Sigmoid colon (tissue), 4 donors: Measurements from ENCODE around the gene EPHA2.

Experiments
- CTCF ChIP-seq, 4 experiments: fragments of 450-650 bp in 3 of 4; fragments of 200-600 bp in 1 of 4; IDR thresholded peaks; one replicate each; pipeline ENCODE4 v1.5.1; 2016 to 2019; ENCODE audit warnings: antibody characterized with exemption in 4 of 4, mild to moderate bottlenecking in 3 of 4, moderate library complexity in 2 of 4
- EP300 ChIP-seq, 4 donors: sonication (generic); formaldehyde crosslinking; IDR thresholded peaks; one replicate each; pipeline ENCODE4 v1.6.1; 2017; ENCODE audit warnings: antibody characterized with exemption in 4 of 4
- POLR2A ChIP-seq, 2 donors: fragments of 450-650 bp; IDR thresholded peaks; one replicate each; pipeline ENCODE4 v1.6.1; 2016; ENCODE audit warnings: antibody characterized with exemption in 2 of 2, mild to moderate bottlenecking in 2 of 2, moderate library complexity in 2 of 2
- POLR2AphosphoS5 ChIP-seq, 4 donors: sonication (generic); formaldehyde crosslinking; IDR thresholded peaks; one replicate each; pipeline ENCODE4 v1.6.1; 2017; ENCODE audit warnings: antibody characterized with exemption in 4 of 4

- no peak for TF ChIP-seq CTCF (IDR thresholded peaks at IDR 0.05)
- no peak for TF ChIP-seq EP300 (IDR thresholded peaks at IDR 0.05)
- no peak for TF ChIP-seq POLR2A (IDR thresholded peaks at IDR 0.05)
- no peak for TF ChIP-seq POLR2AphosphoS5 (IDR thresholded peaks at IDR 0.05)
Observed at GRCh38 chr1:16204216-16204615, 48.3 kb upstream of the EPHA2 start.
